ENCODE results near the gene MECR.

- TF ChIP-seq, protein P1, sequence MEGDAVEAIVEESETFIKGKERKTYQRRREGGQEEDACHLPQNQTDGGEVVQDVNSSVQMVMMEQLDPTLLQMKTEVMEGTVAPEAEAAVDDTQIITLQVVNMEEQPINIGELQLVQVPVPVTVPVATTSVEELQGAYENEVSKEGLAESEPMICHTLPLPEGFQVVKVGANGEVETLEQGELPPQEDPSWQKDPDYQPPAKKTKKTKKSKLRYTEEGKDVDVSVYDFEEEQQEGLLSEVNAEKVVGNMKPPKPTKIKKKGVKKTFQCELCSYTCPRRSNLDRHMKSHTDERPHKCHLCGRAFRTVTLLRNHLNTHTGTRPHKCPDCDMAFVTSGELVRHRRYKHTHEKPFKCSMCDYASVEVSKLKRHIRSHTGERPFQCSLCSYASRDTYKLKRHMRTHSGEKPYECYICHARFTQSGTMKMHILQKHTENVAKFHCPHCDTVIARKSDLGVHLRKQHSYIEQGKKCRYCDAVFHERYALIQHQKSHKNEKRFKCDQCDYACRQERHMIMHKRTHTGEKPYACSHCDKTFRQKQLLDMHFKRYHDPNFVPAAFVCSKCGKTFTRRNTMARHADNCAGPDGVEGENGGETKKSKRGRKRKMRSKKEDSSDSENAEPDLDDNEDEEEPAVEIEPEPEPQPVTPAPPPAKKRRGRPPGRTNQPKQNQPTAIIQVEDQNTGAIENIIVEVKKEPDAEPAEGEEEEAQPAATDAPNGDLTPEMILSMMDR (IDR thresholded peaks at IDR 0.05; ENCODE audit: low read length), result no peak
- TF ChIP-seq EZH2phosphoT487 (IDR thresholded peaks at IDR 0.05; ENCODE audit: low read length) (no peak), EZH2 (optimal IDR thresholded peaks at IDR 0.05; ENCODE audit: low read depth, low read length) (no peak)
Observed at GRCh38 chr1:29279406-29279805, 48.7 kb upstream of the MECR start.
